GM21447 (cell line): ENCODE data around the gene DDX20.
"Not testable (repeated sequence)": the region's sequence is repeated elsewhere in the genome, so short reads cannot be mapped to it uniquely, and the experiment has no call there.

Experiments used
- ATAC-seq: cut with Tn5 transposase; IDR thresholded peaks from one replicate; pipeline ENCODE4 v1.9.1; 2021; ENCODE audit not compliant: unreplicated experiment

DDX20 gene

GRCh38 chr1:111732718-111733117 is 23.0 kb upstream of the DDX20 start:
- ATAC-seq = no peak

- ATAC-seq = no peak
Measured at GRCh38 chr1:111733183-111733991, 22.3 kb upstream of the DDX20 start.

GRCh38 chr1:111733992-111734341 is 21.7 kb upstream of the DDX20 start:
- ATAC-seq = no peak

GRCh38 chr1:111734426-111734825 is 21.3 kb upstream of the DDX20 start:
- ATAC-seq = no peak

GRCh38 chr1:111734856-111735255 is 20.8 kb upstream of the DDX20 start:
- no peak for ATAC-seq

GRCh38 chr1:111735321-111735720 is 20.4 kb upstream of the DDX20 start:
- ATAC-seq = no peak

- ATAC-seq = no peak
Measured at GRCh38 chr1:111735858-111736544, 19.7 kb upstream of the DDX20 start.

- ATAC-seq = no peak
Measured at GRCh38 chr1:111736548-111737215, 19.0 kb upstream of the DDX20 start.

- ATAC-seq = no peak
Measured at GRCh38 chr1:111737216-111738132, 18.2 kb upstream of the DDX20 start.

- ATAC-seq = no peak
Measured at GRCh38 chr1:111738133-111738435, 17.6 kb upstream of the DDX20 start.

- peak; percentile 42 for ATAC-seq
Measured at GRCh38 chr1:111738436-111739193, 17.1 kb upstream of the DDX20 start.

GRCh38 chr1:111739194-111739924 is 16.3 kb upstream of the DDX20 start, which contains the start of gene INKA2:
Gene INKA2, minus strand, starts transcription at chr1:111739395. Its CDS starts 153 bp downstream, at chr1:111739242.
- ATAC-seq = peak; percentile 85

GRCh38 chr1:111739925-111740765 is 15.6 kb upstream of the DDX20 start:
- ATAC-seq = peak; percentile 20

GRCh38 chr1:111742292-111742691 is 13.4 kb upstream of the DDX20 start:
- not testable (repeated sequence) for ATAC-seq

- no peak for ATAC-seq
Measured at GRCh38 chr1:111742938-111743549, 12.7 kb upstream of the DDX20 start.

GRCh38 chr1:111743679-111744101 is 12.0 kb upstream of the DDX20 start:
- ATAC-seq = no peak

GRCh38 chr1:111745675-111746613 is 9.8 kb upstream of the DDX20 start:
- no peak for ATAC-seq
